MCF 10A (cell line): Measurements from ENCODE around the gene SPDYE1. TPM values are rescaled to one million over a fixed set of nuclear protein-coding genes. Genes with fewer than 3 reads are reported as not detected.
"Not testable (repeated sequence)": the region's sequence is repeated elsewhere in the genome, so short reads cannot be mapped to it uniquely, and the experiment has no call there.

Experiments
- Bru-seq: library from RNA; stranded (reverse); fragments of 400-500 nt; gene quantifications from one replicate; lab custom pipeline; 2021; lab: Mats Ljungman, UMichigan
- BruChase-seq, 2 experiments: library from RNA; stranded (reverse); fragments of 400-500 nt; gene quantifications; one replicate each; lab custom pipeline; 2021; lab: Mats Ljungman, UMichigan
- BruUV-seq: library from RNA; stranded (reverse); fragments of 400-500 nt; replicated peaks from 2 replicates; lab custom pipeline; 2021; lab: Mats Ljungman, UMichigan
- CTCF ChIA-PET: fragments of 300-600 bp; sonication (Branson Sonifier 250); formaldehyde crosslinking; extraction: SDS; loops from one replicate; lab custom pipeline; 2021; ENCODE audit warnings: antibody characterized with exemption, inconsistent platforms; lab: Yijun Ruan, JAX
- POLR2A ChIA-PET: fragments of 300-600, 350-650 bp; sonication (Branson Sonifier 250); formaldehyde crosslinking; extraction: SDS; loops from one replicate; lab custom pipeline; 2020; ENCODE audit warnings: antibody characterized with exemption, inconsistent platforms; lab: Yijun Ruan, JAX
- DNase-seq: peaks from one replicate; pipeline ENCODE4 v3.0.0-alpha.2; 2018; ENCODE audit not compliant: unreplicated experiment
- H3K27ac Mint-ChIP-seq: one replicate; pipeline ENCODE4 v1.8.0; 2022; ENCODE audit warnings: mild to moderate bottlenecking, low read depth, mixed read lengths; ENCODE audit not compliant: unreplicated experiment
- H3K27me3 Mint-ChIP-seq: one replicate; pipeline ENCODE4 v1.8.0; 2022; ENCODE audit warnings: mixed read lengths; ENCODE audit not compliant: insufficient read depth, unreplicated experiment
- H3K36me3 Mint-ChIP-seq: one replicate; pipeline ENCODE4 v1.8.0; 2022; ENCODE audit warnings: mild to moderate bottlenecking, moderate library complexity, mixed read lengths; ENCODE audit not compliant: insufficient read depth, unreplicated experiment
- H3K4me1 Mint-ChIP-seq: one replicate; pipeline ENCODE4 v1.8.0; 2022; ENCODE audit warnings: mixed read lengths; ENCODE audit not compliant: insufficient read depth, unreplicated experiment
- H3K4me3 Mint-ChIP-seq: one replicate; pipeline ENCODE4 v1.8.0; 2022; ENCODE audit warnings: mild to moderate bottlenecking, moderate library complexity, mixed read lengths; ENCODE audit not compliant: unreplicated experiment
- H3K9me3 Mint-ChIP-seq: one replicate; pipeline ENCODE4 v1.8.0; 2022; ENCODE audit warnings: mixed read lengths; ENCODE audit not compliant: unreplicated experiment
- CTCF ChIP-seq: fragments of 200-600 bp; IDR thresholded peaks from one replicate; pipeline ENCODE4 v1.8.0; 2022; ENCODE audit warnings: antibody characterized with exemption, mild to moderate bottlenecking; ENCODE audit not compliant: unreplicated experiment
- intact Hi-C: fragments of 100-400 bp; cut with micrococcal nuclease; formaldehyde crosslinking; loops from 2 replicates; pipeline ENCODE4 v1.14.1; 2022
- long read RNA-seq: library from polyadenylated mRNA; stranded (forward); transcript quantifications from one replicate; pipeline ENCODE4 v2.0.0, GENCODE V29; 2022
- total RNA-seq: library from RNA; stranded (reverse); gene quantifications from 2 replicates; pipeline ENCODE4 v1.2.3, GENCODE V29; 2022

SPDYE1 gene, protein sequence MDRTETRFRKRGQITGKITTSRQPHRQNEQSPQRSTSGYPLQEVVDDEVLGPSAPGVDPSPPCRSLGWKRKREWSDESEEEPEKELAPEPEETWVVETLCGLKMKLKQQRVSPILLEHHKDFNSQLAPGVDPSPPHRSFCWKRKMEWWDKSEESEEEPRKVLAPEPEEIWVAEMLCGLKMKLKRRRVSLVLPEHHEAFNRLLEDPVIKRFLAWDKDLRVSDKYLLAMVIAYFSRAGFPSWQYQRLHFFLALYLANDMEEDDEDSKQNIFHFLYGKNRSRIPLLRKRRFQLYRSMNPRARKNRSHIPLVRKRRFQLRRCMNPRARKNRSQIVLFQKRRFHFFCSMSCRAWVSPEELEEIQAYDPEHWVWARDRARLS
- not detected in 2 replicates for total RNA-seq
- Bru-seq, nascent RNA, result not detected
- BruChase-seq, experiment 1, labeled RNA remaining after a 6-hour chase, result percentile 8 among the genes with signal in this experiment
- not detected for BruChase-seq, experiment 2, labeled RNA remaining after a 2-hour chase
- long read RNA-seq, partial matches to known transcripts, result 0 of 9 reads
- long read RNA-seq, other reads (novel, unspliced or antisense), result 9 of 9 reads

GRCh38 chr7:43997532-43997931 is at the start of gene SPDYE1:
SPDYE1 (plus strand) TSS chr7:43997897; CDS start chr7:43999950, 2,053 bp downstream.
- H3K36me3 Mint-ChIP-seq, BruUV-seq, DNase-seq, CTCF ChIA-PET, POLR2A ChIA-PET, H3K4me3 Mint-ChIP-seq, H3K9me3 Mint-ChIP-seq, H3K27ac Mint-ChIP-seq, H3K27me3 Mint-ChIP-seq, intact Hi-C loops, H3K4me1 Mint-ChIP-seq: not testable (repeated sequence)

GRCh38 chr7:43952028-43952427 is 45.7 kb upstream of the SPDYE1 start:
- Mint-ChIP-seq H3K9me3 (no peaks in the 10 kb centered on the region), H3K4me3 (no peak overlapping the region), H3K4me1 (no peaks in the 10 kb centered on the region), H3K27me3 (no peaks in the 10 kb centered on the region), H3K36me3 (peaks cover 21% of the 10 kb centered on the region), H3K27ac (no peak overlapping the region)
- ChIA-PET CTCF (no interaction called here), POLR2A (no interaction called here)
- intact Hi-C loops, result no loop called here
- no peak for DNase-seq
- no TSS peak for BruUV-seq
- TF ChIP-seq CTCF, result no peak

DNA sequence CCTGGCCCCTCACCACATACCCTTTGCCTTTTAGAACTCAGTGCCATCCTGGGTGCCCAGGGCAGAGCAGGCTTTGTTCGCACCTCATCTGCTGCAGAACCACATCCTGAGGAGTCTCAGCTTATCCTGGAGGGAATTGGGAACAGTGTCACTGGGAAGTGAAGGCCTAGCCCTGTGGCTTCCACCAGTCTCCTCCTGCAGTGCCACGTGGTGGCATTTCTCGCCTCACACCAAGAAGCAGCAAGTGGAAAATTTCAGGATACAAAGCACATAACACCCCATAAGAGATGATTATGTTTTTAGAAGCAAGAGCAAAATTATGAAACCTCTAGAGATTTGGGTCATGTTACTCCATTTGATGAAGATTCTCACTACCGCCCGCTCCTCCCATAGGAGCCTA is 44.6 kb upstream of the SPDYE1 start:
- CTCF ChIA-PET, result interaction anchor here (0.6 kb wide), 1 partner anchor 259 kb away, joined by 3 read pairs; no protein-coding TSS in a partner anchor
- H3K27me3 Mint-ChIP-seq, result no peaks in the 10 kb centered on the region
- H3K4me1 Mint-ChIP-seq, result no peaks in the 10 kb centered on the region
- H3K9me3 Mint-ChIP-seq, result no peaks in the 10 kb centered on the region
- POLR2A ChIA-PET, result interaction anchor here (0.6 kb wide), 1 partner anchor 194 kb away, joined by 3 read pairs; no protein-coding TSS in a partner anchor
- H3K36me3 Mint-ChIP-seq, result peaks cover 21% of the 10 kb centered on the region
- H3K4me3 Mint-ChIP-seq, result no peak overlapping the region
- TF ChIP-seq CTCF, result no peak
- no peak for DNase-seq
- intact Hi-C loops, result no loop called here
- BruUV-seq, result no TSS peak
- H3K27ac Mint-ChIP-seq, result no peak overlapping the region

DNA sequence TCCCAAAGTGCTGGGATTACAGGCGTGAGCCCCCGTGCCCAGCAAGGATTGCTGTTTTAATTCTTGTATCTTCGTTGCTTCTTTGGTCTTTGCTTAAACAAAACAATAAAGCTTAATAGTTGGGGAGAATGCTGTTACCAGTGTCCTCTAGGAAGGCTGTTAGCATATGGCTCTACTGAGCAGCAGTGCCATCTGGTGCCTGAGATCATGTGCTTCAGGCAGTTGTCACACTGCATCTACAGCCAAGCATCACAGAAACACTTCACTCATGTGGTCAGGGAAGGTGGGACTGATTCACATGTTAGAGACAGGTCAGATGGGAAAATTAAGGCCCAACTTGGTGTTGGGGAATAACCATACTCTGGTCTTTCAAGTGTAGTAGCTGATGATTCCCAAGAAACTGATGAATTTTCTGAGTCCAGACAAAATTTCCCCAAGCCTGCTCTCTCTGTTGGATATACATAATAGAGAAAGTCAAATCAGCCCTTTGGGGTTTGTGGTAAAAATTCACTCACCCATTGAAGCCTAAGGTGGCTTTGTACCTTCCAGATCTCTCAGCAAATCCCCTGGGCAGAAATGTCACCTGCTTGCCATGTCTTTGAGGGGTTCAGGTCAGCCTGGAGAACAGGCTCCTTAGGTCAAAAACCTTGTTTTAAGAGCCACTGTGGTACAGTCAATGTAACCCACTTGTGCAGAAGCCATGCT is 43.0 kb upstream of the SPDYE1 start:
- intact Hi-C loops, result loop anchor here (1.0 kb wide), 1 partner anchor 115 kb away; no protein-coding TSS in a partner anchor
- Mint-ChIP-seq H3K9me3 (no peaks in the 10 kb centered on the region), H3K27me3 (no peaks in the 10 kb centered on the region), H3K27ac (no peak overlapping the region), H3K36me3 (peaks cover 21% of the 10 kb centered on the region), H3K4me3 (no peak overlapping the region), H3K4me1 (no peaks in the 10 kb centered on the region)
- POLR2A ChIA-PET, result interaction anchor here (0.5 to 0.8 kb wide), 3 partner anchors 13 to 101 kb away, joined by 3 to 5 read pairs (median 4); no protein-coding TSS in a partner anchor
- peak; percentile 62 for DNase-seq
- peak; percentile 54 for TF ChIP-seq CTCF
- BruUV-seq, result no TSS peak
- CTCF ChIA-PET, result interaction anchor here (0.6 to 2.5 kb wide), 8 partner anchors 11 to 129 kb away, joined by 3 to 14 read pairs (median 4); no protein-coding TSS in a partner anchor
